Left ventricle myocardium superior (tissue), 1 donor: ENCODE data around the gene SAMD4A. TPM values are rescaled to one million over a fixed set of nuclear protein-coding genes. Genes with fewer than 3 reads are reported as not detected.

Experiments used
- ATAC-seq: fragments of 200-7000 bp; cut with Tn5 transposase; one replicate; pipeline ENCODE4 v1.9.1; 2020; ENCODE audit warnings: mild to moderate bottlenecking, moderate library complexity
- DNase-seq: peaks from one replicate; pipeline ENCODE4 v3.0.0-alpha.2; 2020
- intact Hi-C: fragments of 100-400 bp; cut with micrococcal nuclease; formaldehyde crosslinking; loops from one replicate; pipeline ENCODE4 v1.11.0; 2022
- long read RNA-seq: library from polyadenylated mRNA; unstranded; transcript quantifications from one replicate; pipeline ENCODE4 v2.0.0, GENCODE V29; 2021
- total RNA-seq: library from RNA; stranded (reverse); fragmentation: NEBNext Ultra II Directional; extraction: Animal tissue kit (Norgen Biotek cat#: 25700); gene quantifications from one replicate; pipeline ENCODE4 v1.2.1, GENCODE V29; 2021
- donor health status: DM: no; HTN: yes; CAD: no; lungs with severe emphysema.

Gene SAMD4A
- total RNA-seq: 150 TPM
- long read RNA-seq, full-length matches to known transcripts: 4 of 93 reads
- long read RNA-seq, partial matches to known transcripts: 39 of 93 reads
- long read RNA-seq, other reads (novel, unspliced or antisense): 50 of 93 reads

- ATAC-seq (peak; percentile 53), DNase-seq (peak; percentile 91)
- intact Hi-C loops: loop anchor here (10.0 kb wide), 1 partner anchor 238 kb away; no protein-coding TSS in a partner anchor
Observed at GRCh38 chr14:54566410-54567223, at the start of gene SAMD4A. SAMD4A (plus strand) TSS chr14:54567128; CDS start chr14:54567917, 789 bp downstream.

GRCh38 chr14:54524410-54524809, 42.5 kb upstream of the SAMD4A start:
- intact Hi-C loops: no loop called here
- DNase-seq (no peak), ATAC-seq (no peak)

GRCh38 chr14:54528973-54529372, 38.0 kb upstream of the SAMD4A start:
- intact Hi-C loops: no loop called here
- ATAC-seq: peak; percentile 51
- DNase-seq: no peak

GRCh38 chr14:54529811-54530210, 37.1 kb upstream of the SAMD4A start:
- no peak for DNase-seq
- intact Hi-C loops: no loop called here
- no peak for ATAC-seq

- DNase-seq: no peak
- intact Hi-C loops: no loop called here
- no peak for ATAC-seq
Observed at GRCh38 chr14:54532111-54533012, 34.6 kb upstream of the SAMD4A start.

GRCh38 chr14:54533100-54533499, 33.8 kb upstream of the SAMD4A start:
- no peak for ATAC-seq
- DNase-seq: no peak
- intact Hi-C loops: no loop called here

GRCh38 chr14:54535126-54535525, 31.8 kb upstream of the SAMD4A start:
- ATAC-seq: no peak
- DNase-seq: no peak
- intact Hi-C loops: no loop called here

- ATAC-seq (no peak), DNase-seq (no peak)
- intact Hi-C loops: no loop called here
Observed at GRCh38 chr14:54535646-54536045, 31.3 kb upstream of the SAMD4A start.

GRCh38 chr14:54537651-54538050, 29.3 kb upstream of the SAMD4A start:
- DNase-seq (no peak), ATAC-seq (no peak)
- intact Hi-C loops: no loop called here

- intact Hi-C loops: no loop called here
- ATAC-seq (no peak), DNase-seq (no peak)
Observed at GRCh38 chr14:54538055-54538454, 28.9 kb upstream of the SAMD4A start.

GRCh38 chr14:54547583-54547982, 19.3 kb upstream of the SAMD4A start:
- ATAC-seq (no peak), DNase-seq (no peak)
- intact Hi-C loops: no loop called here

GRCh38 chr14:54548491-54548890, 18.4 kb upstream of the SAMD4A start:
- intact Hi-C loops: no loop called here
- DNase-seq (no peak), ATAC-seq (no peak)

GRCh38 chr14:54549862-54550261, 17.1 kb upstream of the SAMD4A start:
- intact Hi-C loops: no loop called here
- no peak for DNase-seq

GRCh38 chr14:54550514-54550913, 16.4 kb upstream of the SAMD4A start:
- no peak for ATAC-seq
- no peak for DNase-seq
- intact Hi-C loops: no loop called here

More at GRCh38 chr14:54549862-54550261, 17.1 kb upstream of the SAMD4A start:
- ATAC-seq: no peak

- ATAC-seq: peak; percentile 36
Observed at GRCh38 chr14:54554401-54554800, 12.5 kb upstream of the SAMD4A start.

GRCh38 chr14:54555651-54556050, 11.3 kb upstream of the SAMD4A start:
- DNase-seq: no peak
- ATAC-seq: no peak
- intact Hi-C loops: no loop called here

More at GRCh38 chr14:54554401-54554800, 12.5 kb upstream of the SAMD4A start:
- intact Hi-C loops: no loop called here
- DNase-seq: no peak

GRCh38 chr14:54556535-54556934, 10.4 kb upstream of the SAMD4A start:
- ATAC-seq (no peak), DNase-seq (no peak)
- intact Hi-C loops: no loop called here

GRCh38 chr14:54562334-54562733, 4.6 kb upstream of the SAMD4A start:
- intact Hi-C loops: loop anchor here (2.0 to 10.0 kb wide), 3 partner anchors 130 to 242 kb away; no protein-coding TSS in a partner anchor
- DNase-seq (no peak), ATAC-seq (no peak)

GRCh38 chr14:54564071-54564867, 2.7 kb upstream of the SAMD4A start:
- intact Hi-C loops: loop anchor here (5.0 to 10.0 kb wide), 2 partner anchors 128 to 241 kb away; no protein-coding TSS in a partner anchor
- ATAC-seq (no peak), DNase-seq (no peak)
